Stimulated activated CD4-positive, alpha-beta T cell treated with anti-CD3 and anti-CD28 coated beads, Interleukin-4, amount 100 ng/mL, for 4 hours (primary cell): ENCODE data around the gene PPEF1.
"Not testable (repeated sequence)": the region's sequence is repeated elsewhere in the genome, so short reads cannot be mapped to it uniquely, and the experiment has no call there.

Experiments
- DNase-seq, 2 experiments: peaks; one replicate each; pipeline ENCODE4 v3.0.0-alpha.2; 2020

Gene PPEF1

GRCh38 chrX:18702362-18703195, 4.9 kb upstream of the PPEF1 start:
- no peak for DNase-seq

- no peak for DNase-seq
Measured at GRCh38 chrX:18709833-18710232, 2.4 kb downstream of the PPEF1 start.

GRCh38 chrX:18714910-18715309, 7.5 kb downstream of the PPEF1 start:
- no peak for DNase-seq

DNA sequence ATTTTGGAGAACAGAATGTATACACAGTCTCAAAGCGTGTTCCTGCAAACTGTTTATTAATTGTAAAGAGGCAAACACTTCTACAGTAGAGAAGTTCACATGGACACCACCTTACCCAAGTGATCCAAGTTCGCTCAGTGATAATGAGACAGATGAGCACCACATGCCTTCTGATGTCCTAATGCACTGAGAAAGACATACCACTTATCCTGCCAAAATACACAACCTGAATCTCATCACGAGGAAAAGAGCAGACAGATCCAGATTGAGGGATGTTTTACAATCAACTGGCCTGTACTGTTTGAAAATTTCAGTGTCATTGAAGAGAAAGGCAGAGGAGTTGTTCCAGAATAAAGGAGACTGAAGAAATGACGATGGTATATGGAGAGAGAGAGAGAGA, 12.4 kb downstream of the PPEF1 start:
- no peak for DNase-seq

DNA sequence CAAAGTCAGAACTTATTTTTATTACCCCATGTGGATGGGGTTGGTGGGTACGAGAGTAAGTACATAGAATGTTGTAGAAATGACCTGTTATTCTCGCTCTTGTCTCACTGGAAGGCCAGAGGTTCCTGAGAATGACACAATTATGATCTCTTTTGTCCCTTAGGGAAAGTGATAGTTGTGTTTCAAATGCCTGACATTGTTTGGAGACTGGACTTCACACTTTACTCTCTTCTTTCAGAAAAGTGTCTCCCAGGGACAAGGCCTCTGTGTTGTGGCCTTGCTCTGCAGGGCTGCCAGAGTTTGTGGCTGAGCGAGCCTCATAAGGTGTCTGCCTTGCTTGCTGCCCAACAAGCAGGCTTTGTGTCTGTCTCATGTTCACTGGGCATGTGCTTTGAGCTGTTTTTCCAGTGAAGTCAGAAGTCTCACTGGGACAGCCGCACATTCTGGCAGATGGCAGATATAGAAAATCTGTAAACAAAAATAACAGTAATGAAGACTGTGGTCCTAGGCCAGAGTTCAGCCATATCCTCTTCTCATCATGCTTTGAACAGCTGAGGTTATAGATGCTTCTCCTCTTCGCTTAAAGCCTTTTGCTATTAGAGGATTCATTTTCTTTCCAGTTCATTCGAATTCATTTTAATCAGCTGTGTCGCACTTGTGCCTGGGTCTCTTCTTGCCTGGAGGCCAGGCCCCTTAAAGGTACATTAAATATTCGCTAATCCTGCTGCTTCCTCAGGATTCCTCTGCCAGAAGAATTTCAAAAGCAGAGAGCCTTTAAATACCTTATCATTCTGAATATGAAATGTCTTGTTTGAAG, 14.4 kb downstream of the PPEF1 start:
- no peak for DNase-seq

GRCh38 chrX:18722500-18723071, 15.1 kb downstream of the PPEF1 start:
- DNase-seq = no peak

DNA sequence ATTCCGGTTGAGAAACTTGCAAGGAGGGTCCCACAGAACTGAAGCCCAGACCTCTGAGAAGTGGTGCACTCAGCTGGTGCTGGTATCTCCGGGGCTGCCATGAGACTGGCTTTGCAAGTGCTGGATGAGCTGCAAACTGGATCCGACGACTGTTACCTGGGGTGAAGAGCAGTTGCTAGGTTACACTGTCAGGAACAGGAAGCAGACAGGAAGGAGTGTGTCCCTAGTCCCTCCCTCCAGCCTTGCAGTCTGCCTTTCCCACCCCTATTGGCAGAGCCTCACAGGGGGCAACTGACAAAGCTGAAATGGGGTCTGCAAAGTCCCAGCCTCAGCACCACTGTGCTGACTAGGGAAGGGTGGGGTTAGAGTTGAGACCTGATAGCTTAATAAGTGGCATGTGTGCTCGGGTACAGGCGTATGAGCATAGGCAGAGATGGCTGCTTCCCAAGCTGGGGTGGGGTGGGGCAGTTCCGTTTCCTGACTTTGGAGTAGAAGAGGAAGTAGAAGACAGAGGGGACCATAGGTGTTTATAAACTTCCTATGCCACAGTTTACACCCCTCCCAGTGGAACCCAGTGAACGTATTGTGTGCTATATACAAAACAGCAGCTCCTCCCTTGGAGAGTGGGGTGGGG, 18.0 kb downstream of the PPEF1 start:
- DNase-seq = no peak

DNA sequence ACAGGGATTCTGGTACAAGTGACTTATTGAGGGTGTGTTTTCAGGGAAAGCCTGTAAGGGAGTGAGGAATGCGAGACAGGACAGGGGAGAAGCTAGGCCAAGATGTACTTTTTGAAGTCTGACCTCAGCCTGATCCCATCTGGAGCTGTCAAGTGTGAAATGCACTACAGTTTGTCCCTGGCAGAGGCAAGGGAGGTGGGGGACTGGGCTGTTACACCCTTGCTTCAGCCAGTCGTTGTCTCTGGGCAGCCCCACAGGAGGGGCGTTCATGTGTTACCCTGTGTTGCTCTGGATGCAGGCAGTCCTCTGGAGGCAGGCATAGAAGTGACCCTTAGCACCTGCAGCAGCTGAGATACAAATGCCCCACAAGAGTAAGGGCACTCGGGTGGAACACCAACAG, 25.8 kb downstream of the PPEF1 start:
- no peak for DNase-seq

DNA sequence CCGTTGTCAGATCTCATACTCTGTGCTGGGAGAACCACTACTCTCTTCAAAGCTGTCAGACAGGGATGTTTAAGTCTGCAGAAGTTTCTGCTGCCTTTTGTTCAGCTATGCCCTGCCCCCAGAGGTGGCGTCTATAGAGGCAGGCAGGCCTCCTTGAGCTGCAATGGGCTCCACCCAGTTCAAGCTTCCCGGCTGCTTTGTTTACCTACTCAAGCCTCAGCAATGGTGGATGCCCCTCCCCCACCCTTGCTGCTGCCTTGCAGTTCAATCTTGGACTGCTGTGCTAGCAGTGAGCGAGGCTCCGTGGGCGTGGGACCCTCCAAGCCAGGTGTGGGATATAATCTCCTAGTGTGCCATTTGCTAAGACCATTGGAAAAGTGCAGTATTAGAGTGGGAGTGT, 32.2 kb downstream of the PPEF1 start:
- DNase-seq = not testable (repeated sequence)

- DNase-seq = no peak
Measured at GRCh38 chrX:18748499-18748898, 41.1 kb downstream of the PPEF1 start.

GRCh38 chrX:18753631-18754030, 46.2 kb downstream of the PPEF1 start:
- DNase-seq = no peak

GRCh38 chrX:18755651-18756050, 48.2 kb downstream of the PPEF1 start:
- no peak for DNase-seq

GRCh38 chrX:18757956-18758932, 50.8 kb downstream of the PPEF1 start:
- DNase-seq = no peak

GRCh38 chrX:18761750-18762149, 54.3 kb downstream of the PPEF1 start:
- DNase-seq = no peak

GRCh38 chrX:18763106-18763505, 55.7 kb downstream of the PPEF1 start:
- not testable (repeated sequence) for DNase-seq

GRCh38 chrX:18769364-18769763, 61.9 kb downstream of the PPEF1 start:
- no peak for DNase-seq

- no peak for DNase-seq
Measured at GRCh38 chrX:18769812-18770573, 62.5 kb downstream of the PPEF1 start.

- DNase-seq = no peak
Measured at GRCh38 chrX:18789916-18790315, 82.5 kb downstream of the PPEF1 start.

DNA sequence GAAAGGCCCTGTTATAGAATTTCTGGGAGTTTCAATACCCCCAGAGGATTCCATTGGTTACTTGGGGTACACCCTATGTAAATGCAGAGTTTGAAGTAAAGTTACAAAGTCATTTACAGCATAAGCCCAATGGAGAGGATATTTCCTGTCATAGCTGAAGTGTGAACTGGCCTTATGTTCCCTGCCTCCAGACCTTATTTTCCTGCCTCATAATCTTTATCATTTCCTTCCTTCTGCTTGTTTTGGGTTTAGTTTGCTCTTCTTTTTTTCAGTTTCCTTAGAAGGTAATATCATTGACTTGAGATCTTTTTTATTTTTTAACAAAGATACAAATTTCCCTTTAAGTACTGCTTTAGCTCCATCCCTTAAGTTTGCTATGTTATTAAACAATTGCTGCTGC, 85.4 kb downstream of the PPEF1 start:
- DNase-seq = no peak

GRCh38 chrX:18793601-18794089, 86.2 kb downstream of the PPEF1 start:
- no peak for DNase-seq

GRCh38 chrX:18797141-18797540, 89.7 kb downstream of the PPEF1 start:
- DNase-seq = no peak
